HepG2 (cell line): ENCODE measurements around the gene LIME1. TPM values are rescaled to one million over a fixed set of nuclear protein-coding genes. Genes with fewer than 3 reads are reported as not detected.

Source experiments
- ATAC-seq: fragments of 200-7000 bp; cut with Tn5 transposase; 3 replicates; pipeline ENCODE4 v1.9.1; 2020; ENCODE audit warnings: mild to moderate bottlenecking, moderate library complexity
- BruUV-seq: library from RNA; stranded (reverse); fragments of 400-500 nt; replicated peaks from 2 replicates; lab custom pipeline; 2021; lab: Mats Ljungman, UMichigan
- CTCF ChIA-PET: fragments of 300-600 bp; formaldehyde crosslinking; extraction: SDS; loops from one replicate; lab custom pipeline; 2021; ENCODE audit warnings: low total read pairs, inconsistent platforms, low intra/inter-chr PET ratio; lab: Yijun Ruan, JAX
- POLR2A ChIA-PET: fragments of 350-600 bp; sonication (Branson Sonifier 250); formaldehyde crosslinking; loops from one replicate; lab custom pipeline; 2020; ENCODE audit warnings: antibody characterized with exemption, inconsistent platforms; lab: Yijun Ruan, JAX
- DNase-seq: peaks from one replicate; pipeline ENCODE4 v3.0.0-alpha.2; 2015; ENCODE audit warnings: low spot score
- FAIRE-seq: peaks from 3 replicates; lab custom pipeline; 2011; peaks lifted over from hg19 to GRCh38; lab: Jason Lieb, UNC
- H2AFZ ChIP-seq: one replicate; pipeline ENCODE4 v1.6.1; 2011; ENCODE audit warnings: low read length, inconsistent platforms
- H3K27ac ChIP-seq: fragments of 300-600 bp; 3 replicates; pipeline ENCODE4 v1.8.0; 2011; ENCODE audit warnings: mixed run types, mild to moderate bottlenecking, mixed read lengths, low read length, inconsistent platforms; ENCODE audit not compliant: insufficient read depth; ENCODE audit errors: extremely low read length
- H3K27me3 ChIP-seq, 2 experiments: fragments of 200-600 bp in 1 of 2; 2 replicates in 1 of 2; 3 replicates in 1 of 2; pipeline versions ENCODE4 v1.6.0 to v1.8.0; 2011; ENCODE audit warnings: low read length in 2 of 2, mild to moderate bottlenecking in 2 of 2, moderate library complexity in 2 of 2, inconsistent platforms in 1 of 2; ENCODE audit not compliant: insufficient read depth in 2 of 2, control insufficient read depth in 1 of 2
- H3K36me3 ChIP-seq, 2 experiments: fragments of 200-600 bp in 1 of 2; replicated peaks in 1 of 2; 2 replicates in 1 of 2; 3 replicates in 1 of 2; pipeline versions ENCODE4 v1.5.1 to v1.8.0; 2011; ENCODE audit warnings: low read length in 2 of 2, inconsistent platforms in 1 of 2; ENCODE audit not compliant: insufficient read depth in 2 of 2, control insufficient read depth in 1 of 2
- H3K4me1 ChIP-seq: 2 replicates; pipeline ENCODE4 v1.5.1; 2012; ENCODE audit warnings: low read length, inconsistent platforms; ENCODE audit not compliant: insufficient read depth
- H3K4me2 ChIP-seq: 2 replicates; pipeline ENCODE4 v1.6.0; 2011; ENCODE audit warnings: low read depth, low read length, inconsistent platforms
- H3K4me3 ChIP-seq, 3 experiments: fragments of 200-600 bp in 1 of 3; sonication (generic), shearing (Covaris generic) in 1 of 3; replicated peaks in 1 of 3; 2 replicates each; pipeline ENCODE4 v1.5.1; 2011 to 2016; ENCODE audit warnings: low read length in 3 of 3, inconsistent platforms in 2 of 3, low read depth in 2 of 3, mild to moderate bottlenecking in 2 of 3, control low read depth in 1 of 3, mixed read lengths in 1 of 3; ENCODE audit not compliant: insufficient read depth in 1 of 3
- H3K79me2 ChIP-seq: one replicate; pipeline ENCODE4 v1.6.1; 2011; ENCODE audit warnings: low read length, inconsistent platforms; ENCODE audit not compliant: insufficient read depth
- H3K9ac ChIP-seq: 2 replicates; pipeline ENCODE4 v1.6.0; 2011; ENCODE audit warnings: mild to moderate bottlenecking, low read depth, low read length, inconsistent platforms; ENCODE audit not compliant: insufficient read depth
- H3K9me3 ChIP-seq: 2 replicates; pipeline ENCODE4 v1.5.1; 2012; ENCODE audit warnings: mild to moderate bottlenecking, low read length
- H4K20me1 ChIP-seq: 2 replicates; pipeline ENCODE4 v1.6.0; 2011; ENCODE audit warnings: inconsistent platforms, mild to moderate bottlenecking, low read length, moderate library complexity; ENCODE audit not compliant: insufficient read depth
- HMGA1 ChIP-seq: sonication (generic); formaldehyde crosslinking; conservative IDR thresholded peaks from 2 replicates; pipeline ENCODE4 v1.4.0; 2020; ENCODE audit warnings: missing genetic modification reagents
- KMT2B ChIP-seq: IDR thresholded peaks from 2 replicates; pipeline ENCODE4 v1.6.1; 2016; ENCODE audit warnings: missing genetic modification reagents, missing compliant biosample characterization
- NCOA5 ChIP-seq: sonication (generic); formaldehyde crosslinking; IDR thresholded peaks from 2 replicates; pipeline ENCODE4 v1.4.0; 2020; ENCODE audit warnings: missing genetic modification reagents
- PHF21A ChIP-seq: sonication (generic); formaldehyde crosslinking; IDR thresholded peaks from 2 replicates; pipeline ENCODE4 v1.5.0; 2020; ENCODE audit warnings: mild to moderate bottlenecking, missing genetic modification reagents
- SNAI1 ChIP-seq: sonication (generic); formaldehyde crosslinking; IDR thresholded peaks from 2 replicates; pipeline ENCODE4 v1.5.0; 2020; ENCODE audit warnings: mild to moderate bottlenecking, missing genetic modification reagents, borderline replicate concordance
- ZNF136 ChIP-seq: sonication (generic); formaldehyde crosslinking; IDR thresholded peaks from 2 replicates; pipeline ENCODE4 v1.8.1; 2022; ENCODE audit warnings: low read depth, mild to moderate bottlenecking, moderate library complexity, missing genetic modification reagents
- ZNF382 ChIP-seq: sonication (generic); formaldehyde crosslinking; IDR thresholded peaks from 2 replicates; pipeline ENCODE4 v1.5.0; 2020; ENCODE audit warnings: missing genetic modification reagents, mild to moderate bottlenecking, borderline replicate concordance
- ZNF569 ChIP-seq: sonication (generic); formaldehyde crosslinking; IDR thresholded peaks from 2 replicates; pipeline ENCODE4 v1.5.0; 2020; ENCODE audit warnings: mild to moderate bottlenecking, missing genetic modification reagents, moderate library complexity, borderline replicate concordance
- WGBS: methylation state at CpG from one replicate; pipeline ENCODE4 v1.1.6; 2017; ENCODE audit warnings: low lambda C conversion rate; 5-methylcytosine and 5-hydroxymethylcytosine counted together
- in situ Hi-C: cut with HindIII; loops from 2 replicates; pipeline ENCODE4 v1.10.0; 2017; ENCODE audit warnings: low pct_unique_long_range_greater_than_20kb; ENCODE audit not compliant: extremely low pct_ligation_motif_present
- intact Hi-C: fragments of 100-400 bp; cut with micrococcal nuclease; formaldehyde crosslinking; loops from one replicate; pipeline ENCODE4 v1.10.0; 2022; ENCODE audit not compliant: unreplicated experiment
- polyA plus RNA-seq, 8 experiments: library from polyadenylated mRNA; depleted of rRNA in 3 of 8; stranded (reverse) in 7 of 8; unstranded in 1 of 8; fragments of >200 nt; fragmentation: Illumina TruSeq in 4 of 8; extraction: Trizol in 4 of 8; gene quantifications; 2 replicates each; pipeline versions ENCODE4 v1.2.1 to v1.2.3, GENCODE V29; 2011 to 2016; ENCODE audit warnings: low read depth in 4 of 8, missing spikeins in 1 of 8, mixed read lengths in 1 of 8; ENCODE audit not compliant: insufficient read depth in 1 of 8
- total RNA-seq, 5 experiments: library from RNA; depleted of rRNA; stranded (reverse); fragments of >200 nt; fragmentation: Illumina TruSeq; extraction: Trizol; gene quantifications; 2 replicates each; pipeline ENCODE4 v1.2.3, GENCODE V29; 2016; ENCODE audit warnings: low read depth in 1 of 5
- TF ChIP-seq, protein P1 (sequence below): sonication (generic); formaldehyde crosslinking; IDR thresholded peaks from 2 replicates; pipeline ENCODE4 v1.4.0; 2020; ENCODE audit warnings: mild to moderate bottlenecking, missing genetic modification reagents, borderline replicate concordance
- TF ChIP-seq, protein P2 (sequence below): sonication (generic); formaldehyde crosslinking; IDR thresholded peaks from 2 replicates; pipeline ENCODE4 v1.9.0; 2021; ENCODE audit warnings: mild to moderate bottlenecking, missing genetic modification reagents
- TF ChIP-seq, protein P3 (sequence below): IDR thresholded peaks from 2 replicates; pipeline ENCODE4 v1.6.1; 2016; ENCODE audit warnings: missing compliant biosample characterization, missing genetic modification reagents, borderline replicate concordance

The LIME1 gene
- total and polyA plus RNA-seq, 2 of the 13 experiments (the other 11 are each of a cell fraction or from before 2014, with no cell fraction given), result 13.0 to 61.5 TPM

DNA sequence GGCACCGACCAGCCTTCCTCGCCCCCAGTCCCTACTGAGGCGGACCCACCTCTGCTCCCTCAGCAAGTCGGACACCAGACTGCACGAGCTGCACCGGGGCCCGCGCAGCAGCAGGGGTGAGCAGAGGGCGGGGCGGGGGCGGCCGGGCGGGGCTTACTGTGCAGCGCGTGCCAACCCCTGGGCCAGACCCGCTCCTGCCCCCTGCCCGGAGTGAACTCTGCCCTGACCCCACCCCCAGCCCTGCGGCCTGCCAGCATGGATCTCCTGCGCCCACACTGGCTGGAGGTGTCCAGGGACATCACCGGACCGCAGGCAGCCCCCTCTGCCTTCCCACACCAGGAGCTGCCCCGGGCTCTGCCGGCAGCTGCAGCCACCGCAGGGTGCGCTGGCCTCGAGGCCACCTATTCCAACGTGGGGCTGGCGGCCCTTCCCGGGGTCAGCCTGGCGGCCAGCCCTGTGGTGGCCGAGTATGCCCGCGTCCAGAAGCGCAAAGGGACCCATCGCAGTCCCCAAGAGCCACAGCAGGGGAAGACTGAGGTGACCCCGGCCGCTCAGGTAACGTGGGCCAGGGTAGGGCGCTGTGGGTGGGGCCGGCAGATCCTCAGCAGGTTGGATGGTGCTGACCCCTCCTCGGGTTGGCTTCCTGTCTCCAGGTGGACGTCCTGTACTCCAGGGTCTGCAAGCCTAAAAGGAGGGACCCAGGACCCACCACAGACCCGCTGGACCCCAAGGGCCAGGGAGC, 1.7 kb downstream of the LIME1 start (continued):
- TF ChIP-seq, protein P1, sequence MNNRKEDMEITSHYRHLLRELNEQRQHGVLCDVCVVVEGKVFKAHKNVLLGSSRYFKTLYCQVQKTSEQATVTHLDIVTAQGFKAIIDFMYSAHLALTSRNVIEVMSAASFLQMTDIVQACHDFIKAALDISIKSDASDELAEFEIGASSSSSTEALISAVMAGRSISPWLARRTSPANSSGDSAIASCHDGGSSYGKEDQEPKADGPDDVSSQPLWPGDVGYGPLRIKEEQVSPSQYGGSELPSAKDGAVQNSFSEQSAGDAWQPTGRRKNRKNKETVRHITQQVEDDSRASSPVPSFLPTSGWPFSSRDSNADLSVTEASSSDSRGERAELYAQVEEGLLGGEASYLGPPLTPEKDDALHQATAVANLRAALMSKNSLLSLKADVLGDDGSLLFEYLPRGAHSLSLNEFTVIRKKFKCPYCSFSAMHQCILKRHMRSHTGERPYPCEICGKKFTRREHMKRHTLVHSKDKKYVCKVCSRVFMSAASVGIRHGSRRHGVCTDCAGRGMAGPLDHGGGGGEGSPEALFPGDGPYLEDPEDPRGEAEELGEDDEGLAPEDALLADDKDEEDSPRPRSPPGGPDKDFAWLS (CRISPR knock-in tag), result peak; percentile 89; the same call in 1 of the 2 replicates
- peak; percentile 68; the same call in 1 of the 2 replicates for TF ChIP-seq NCOA5 (CRISPR knock-in tag)

DNA sequence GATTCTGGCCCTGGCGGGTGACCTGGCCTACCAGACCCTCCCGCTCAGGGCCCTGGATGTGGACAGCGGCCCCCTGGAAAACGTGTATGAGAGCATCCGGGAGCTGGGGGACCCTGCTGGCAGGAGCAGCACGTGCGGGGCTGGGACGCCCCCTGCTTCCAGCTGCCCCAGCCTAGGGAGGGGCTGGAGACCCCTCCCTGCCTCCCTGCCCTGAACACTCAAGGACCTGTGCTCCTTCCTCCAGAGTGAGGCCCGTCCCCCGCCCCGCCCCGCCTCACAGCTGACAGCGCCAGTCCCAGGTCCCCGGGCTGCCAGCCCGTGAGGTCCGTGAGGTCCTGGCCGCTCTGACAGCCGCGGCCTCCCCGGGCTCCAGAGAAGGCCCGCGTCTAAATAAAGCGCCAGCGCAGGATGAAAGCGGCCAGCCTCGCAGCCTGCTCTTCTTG, 2.2 kb downstream of the LIME1 start:
- in situ Hi-C loops (no loop called here), intact Hi-C loops (loop anchor here (1.0 to 5.0 kb wide), 2 partner anchors 11 to 201 kb away; partner anchors contain the start of gene PTK6)
- peak overlapping the region; percentile 90 for H3K4me2 ChIP-seq
- H3K4me1 ChIP-seq, result peaks cover 64% of the 10 kb centered on the region
- FAIRE-seq, result no peak
- H3K9ac ChIP-seq, result peak overlapping the region; percentile 87
- 0% methylated on average over 24 of the region's 26 CpGs for WGBS
- POLR2A ChIA-PET, result interaction anchor here (0.5 to 7.3 kb wide), 32 partner anchors 11 to 1671 kb away, joined by 3 to 190 read pairs (median 4); partner anchors contain the start of genes ARFRP1, C20orf204, GMEB2 and PRPF6
- peak overlapping the region; percentile 93 for H3K27ac ChIP-seq
- CTCF ChIA-PET, result interaction anchor here (2.5 kb wide), 1 partner anchor 31 kb away, joined by 8 read pairs; the partner anchor contains the start of genes ARFRP1 and ZGPAT
- peaks cover 31 to 38% of the 10 kb centered on the region in 2 experiments for H3K36me3 ChIP-seq
- H3K79me2 ChIP-seq, result peaks cover 23% of the 10 kb centered on the region
- TSS peak; percentile 69 for BruUV-seq
- no peak overlapping the region for H2AFZ ChIP-seq
- no peaks in the 10 kb centered on the region for H4K20me1 ChIP-seq
- peak; percentile 71 for DNase-seq
- H3K9me3 ChIP-seq, result no peaks in the 10 kb centered on the region
- no peaks in the 10 kb centered on the region for H3K27me3 ChIP-seq
- ATAC-seq, result peak; percentile 16
- H3K4me3 ChIP-seq, result peak overlapping the region; percentile 74 to 93 (median 85)
- TF ChIP-seq, protein P2, sequence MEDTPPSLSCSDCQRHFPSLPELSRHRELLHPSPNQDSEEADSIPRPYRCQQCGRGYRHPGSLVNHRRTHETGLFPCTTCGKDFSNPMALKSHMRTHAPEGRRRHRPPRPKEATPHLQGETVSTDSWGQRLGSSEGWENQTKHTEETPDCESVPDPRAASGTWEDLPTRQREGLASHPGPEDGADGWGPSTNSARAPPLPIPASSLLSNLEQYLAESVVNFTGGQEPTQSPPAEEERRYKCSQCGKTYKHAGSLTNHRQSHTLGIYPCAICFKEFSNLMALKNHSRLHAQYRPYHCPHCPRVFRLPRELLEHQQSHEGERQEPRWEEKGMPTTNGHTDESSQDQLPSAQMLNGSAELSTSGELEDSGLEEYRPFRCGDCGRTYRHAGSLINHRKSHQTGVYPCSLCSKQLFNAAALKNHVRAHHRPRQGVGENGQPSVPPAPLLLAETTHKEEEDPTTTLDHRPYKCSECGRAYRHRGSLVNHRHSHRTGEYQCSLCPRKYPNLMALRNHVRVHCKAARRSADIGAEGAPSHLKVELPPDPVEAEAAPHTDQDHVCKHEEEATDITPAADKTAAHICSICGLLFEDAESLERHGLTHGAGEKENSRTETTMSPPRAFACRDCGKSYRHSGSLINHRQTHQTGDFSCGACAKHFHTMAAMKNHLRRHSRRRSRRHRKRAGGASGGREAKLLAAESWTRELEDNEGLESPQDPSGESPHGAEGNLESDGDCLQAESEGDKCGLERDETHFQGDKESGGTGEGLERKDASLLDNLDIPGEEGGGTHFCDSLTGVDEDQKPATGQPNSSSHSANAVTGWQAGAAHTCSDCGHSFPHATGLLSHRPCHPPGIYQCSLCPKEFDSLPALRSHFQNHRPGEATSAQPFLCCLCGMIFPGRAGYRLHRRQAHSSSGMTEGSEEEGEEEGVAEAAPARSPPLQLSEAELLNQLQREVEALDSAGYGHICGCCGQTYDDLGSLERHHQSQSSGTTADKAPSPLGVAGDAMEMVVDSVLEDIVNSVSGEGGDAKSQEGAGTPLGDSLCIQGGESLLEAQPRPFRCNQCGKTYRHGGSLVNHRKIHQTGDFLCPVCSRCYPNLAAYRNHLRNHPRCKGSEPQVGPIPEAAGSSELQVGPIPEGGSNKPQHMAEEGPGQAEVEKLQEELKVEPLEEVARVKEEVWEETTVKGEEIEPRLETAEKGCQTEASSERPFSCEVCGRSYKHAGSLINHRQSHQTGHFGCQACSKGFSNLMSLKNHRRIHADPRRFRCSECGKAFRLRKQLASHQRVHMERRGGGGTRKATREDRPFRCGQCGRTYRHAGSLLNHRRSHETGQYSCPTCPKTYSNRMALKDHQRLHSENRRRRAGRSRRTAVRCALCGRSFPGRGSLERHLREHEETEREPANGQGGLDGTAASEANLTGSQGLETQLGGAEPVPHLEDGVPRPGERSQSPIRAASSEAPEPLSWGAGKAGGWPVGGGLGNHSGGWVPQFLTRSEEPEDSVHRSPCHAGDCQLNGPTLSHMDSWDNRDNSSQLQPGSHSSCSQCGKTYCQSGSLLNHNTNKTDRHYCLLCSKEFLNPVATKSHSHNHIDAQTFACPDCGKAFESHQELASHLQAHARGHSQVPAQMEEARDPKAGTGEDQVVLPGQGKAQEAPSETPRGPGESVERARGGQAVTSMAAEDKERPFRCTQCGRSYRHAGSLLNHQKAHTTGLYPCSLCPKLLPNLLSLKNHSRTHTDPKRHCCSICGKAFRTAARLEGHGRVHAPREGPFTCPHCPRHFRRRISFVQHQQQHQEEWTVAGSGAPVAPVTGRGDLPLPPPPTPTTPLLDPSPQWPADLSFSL (CRISPR knock-in tag), result no peak
- no peak; the same call in 1 of the 2 replicates for TF ChIP-seq ZNF136 (CRISPR knock-in tag)
- TF ChIP-seq, protein P3, sequence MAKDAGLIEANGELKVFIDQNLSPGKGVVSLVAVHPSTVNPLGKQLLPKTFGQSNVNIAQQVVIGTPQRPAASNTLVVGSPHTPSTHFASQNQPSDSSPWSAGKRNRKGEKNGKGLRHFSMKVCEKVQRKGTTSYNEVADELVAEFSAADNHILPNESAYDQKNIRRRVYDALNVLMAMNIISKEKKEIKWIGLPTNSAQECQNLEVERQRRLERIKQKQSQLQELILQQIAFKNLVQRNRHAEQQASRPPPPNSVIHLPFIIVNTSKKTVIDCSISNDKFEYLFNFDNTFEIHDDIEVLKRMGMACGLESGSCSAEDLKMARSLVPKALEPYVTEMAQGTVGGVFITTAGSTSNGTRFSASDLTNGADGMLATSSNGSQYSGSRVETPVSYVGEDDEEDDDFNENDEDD (CRISPR knock-in tag), result no peak
- TF ChIP-seq KMT2B (CRISPR knock-in tag), result no peak
- no peak for TF ChIP-seq ZNF382 (CRISPR knock-in tag)
- TF ChIP-seq SNAI1 (CRISPR knock-in tag), result peak; percentile 88; the same call in 1 of the 2 replicates
- TF ChIP-seq HMGA1 (CRISPR knock-in tag), result no peak
- 0 out of 2 replicates have a peak, but pooled peaks have one; percentile 65 for TF ChIP-seq ZNF569 (CRISPR knock-in tag)
- TF ChIP-seq PHF21A (CRISPR knock-in tag), result no peak
